HG03432 (cell line): ENCODE data around the gene RBCK1.
"Not testable (repeated sequence)": the region's sequence is repeated elsewhere in the genome, so short reads cannot be mapped to it uniquely, and the experiment has no call there.

Source experiments
- ATAC-seq: cut with Tn5 transposase; IDR thresholded peaks from one replicate; pipeline ENCODE4 v1.9.1; 2021; ENCODE audit warnings: mild to moderate bottlenecking, moderate library complexity; ENCODE audit not compliant: unreplicated experiment

Gene RBCK1

DNA sequence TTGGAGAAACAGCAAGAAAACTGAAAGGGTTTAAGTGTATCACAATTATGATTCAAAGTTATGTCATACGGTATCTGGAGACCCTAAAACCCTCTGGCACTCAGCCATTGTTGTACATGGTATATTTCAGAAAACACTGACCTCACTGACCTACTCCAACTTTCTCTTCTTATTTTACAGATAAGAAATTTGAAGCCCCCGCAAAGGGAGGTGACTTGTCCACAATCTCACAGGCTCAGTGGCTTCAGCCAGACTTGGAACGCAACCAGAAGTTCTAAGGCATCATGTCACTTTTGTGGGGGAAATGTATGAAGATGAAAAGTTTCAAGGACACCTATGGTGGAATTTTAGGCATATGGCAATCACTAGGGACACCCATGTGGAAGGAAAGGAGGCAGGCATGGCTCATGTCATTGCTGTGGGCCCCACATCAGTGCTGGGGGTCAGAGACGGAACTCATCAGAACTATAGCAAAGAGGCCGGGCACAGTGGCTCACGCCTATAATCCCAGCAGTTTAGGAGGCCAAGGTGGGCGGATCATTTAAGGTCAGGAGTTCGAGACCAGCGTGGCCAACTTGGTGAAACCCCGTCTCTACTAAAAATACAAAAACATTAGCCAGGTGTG, 32.7 kb upstream of the RBCK1 start:
- no peak for ATAC-seq

DNA sequence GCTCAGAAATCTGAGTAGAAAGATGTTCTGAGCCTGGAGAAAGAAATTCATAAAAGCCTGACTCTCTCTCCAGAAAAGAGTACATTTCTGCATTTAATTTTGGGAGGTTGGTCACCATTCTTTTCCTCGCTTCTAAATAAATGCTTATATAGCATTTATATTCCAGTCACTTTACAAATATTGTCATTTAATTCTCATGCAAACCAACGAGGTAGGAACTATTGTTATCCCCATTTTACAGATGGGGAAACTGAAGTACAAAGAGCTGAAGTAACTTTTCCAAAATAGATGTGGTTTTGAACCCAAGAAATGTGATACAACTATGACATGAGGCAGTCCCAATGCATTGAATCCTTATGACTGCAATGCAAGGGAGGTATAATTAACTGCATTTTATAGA, 32.0 kb upstream of the RBCK1 start:
- no peak for ATAC-seq

DNA sequence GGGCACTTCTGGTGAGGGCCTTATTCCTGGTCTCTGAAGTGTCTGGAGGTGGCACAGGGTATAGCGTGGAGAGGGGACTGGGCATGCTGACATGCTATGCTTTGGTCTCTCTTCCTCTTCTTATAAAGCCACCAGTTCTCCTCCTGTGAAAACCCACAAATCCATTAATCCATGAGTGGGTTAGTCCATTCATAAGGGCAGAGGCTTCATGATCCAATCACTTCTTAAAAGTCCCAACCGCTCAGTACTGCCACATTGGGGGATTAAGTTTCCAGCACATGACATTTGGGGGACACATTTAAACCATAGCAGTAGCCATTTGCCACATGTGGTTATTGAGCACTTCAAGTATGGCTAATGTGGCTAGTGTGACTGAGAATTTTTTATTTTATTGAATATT, 31.3 kb upstream of the RBCK1 start:
- no peak for ATAC-seq

DNA sequence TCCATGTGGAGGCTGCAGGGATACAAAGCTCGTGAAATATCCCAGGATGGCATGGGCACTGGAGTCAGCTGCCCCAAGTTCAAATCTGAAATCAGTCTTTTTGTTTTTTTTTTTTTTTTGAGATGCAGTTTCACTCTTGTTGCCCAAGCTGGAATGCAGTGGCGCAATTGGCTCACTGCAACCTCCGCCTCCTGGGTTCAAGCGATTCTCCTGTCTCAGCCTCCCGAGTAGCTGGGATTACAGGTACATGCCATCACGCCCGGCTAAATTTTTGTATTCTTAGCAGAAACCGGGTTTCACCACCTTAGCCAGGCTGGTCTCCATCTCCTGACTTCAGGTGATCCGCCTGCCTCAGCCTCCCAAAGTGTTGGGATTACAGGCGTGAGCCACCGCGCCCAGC, 30.5 kb upstream of the RBCK1 start:
- ATAC-seq: not testable (repeated sequence)

DNA sequence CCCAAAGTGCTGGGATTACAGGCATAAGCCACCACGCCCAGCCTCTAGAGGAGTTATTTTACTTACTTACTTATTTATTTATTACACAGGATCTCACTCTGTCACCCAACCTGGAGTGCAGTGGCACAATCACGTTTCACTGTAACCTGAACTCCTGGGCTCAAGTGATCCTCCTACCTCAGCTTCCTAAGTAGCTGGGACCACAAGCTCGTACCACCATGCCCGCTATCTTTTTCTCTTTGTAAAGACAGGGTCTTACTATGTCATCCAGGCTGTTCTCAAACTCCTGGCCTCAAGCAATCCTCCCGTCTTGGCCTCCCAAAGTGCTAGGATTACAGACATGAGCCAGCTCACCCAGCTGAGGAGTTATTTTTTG, 29.1 kb upstream of the RBCK1 start:
- ATAC-seq: no peak

DNA sequence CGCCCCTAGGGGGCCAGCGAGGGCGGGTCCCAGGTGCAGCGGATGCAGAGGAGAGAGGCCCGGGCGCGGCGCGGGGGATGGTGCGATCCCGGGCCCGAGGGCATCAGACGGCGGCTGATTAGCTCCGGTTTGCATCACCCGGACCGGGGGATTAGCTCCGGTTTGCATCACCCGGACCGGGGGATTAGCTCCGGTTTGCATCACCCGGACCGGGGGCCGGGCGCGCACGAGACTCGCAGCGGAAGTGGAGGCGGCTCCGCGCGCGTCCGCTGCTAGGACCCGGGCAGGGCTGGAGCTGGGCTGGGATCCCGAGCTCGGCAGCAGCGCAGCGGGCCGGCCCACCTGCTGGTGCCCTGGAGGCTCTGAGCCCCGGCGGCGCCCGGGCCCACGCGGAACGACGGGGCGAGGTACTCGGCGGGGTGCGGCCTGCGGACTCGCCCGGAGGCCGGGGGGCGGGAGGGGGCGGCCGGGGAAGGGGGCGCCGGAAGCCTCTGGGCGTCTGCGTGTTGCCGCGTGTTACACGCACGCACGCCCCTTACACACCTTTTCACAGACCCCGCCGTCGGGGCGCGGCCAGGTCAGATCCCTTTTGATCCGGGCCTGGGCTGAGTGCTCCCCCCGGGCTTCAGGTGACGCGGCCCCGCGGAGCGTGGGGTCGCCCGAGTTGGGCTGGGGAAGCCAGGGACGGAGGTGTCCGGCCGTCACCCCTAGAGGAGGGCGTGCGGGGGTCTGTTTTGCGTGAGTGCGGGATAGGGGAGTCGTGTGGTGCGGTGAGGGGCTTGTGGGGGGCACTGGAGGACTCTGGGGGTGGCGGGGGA, 27.1 kb upstream of the RBCK1 start:
- ATAC-seq: peak; percentile 54

DNA sequence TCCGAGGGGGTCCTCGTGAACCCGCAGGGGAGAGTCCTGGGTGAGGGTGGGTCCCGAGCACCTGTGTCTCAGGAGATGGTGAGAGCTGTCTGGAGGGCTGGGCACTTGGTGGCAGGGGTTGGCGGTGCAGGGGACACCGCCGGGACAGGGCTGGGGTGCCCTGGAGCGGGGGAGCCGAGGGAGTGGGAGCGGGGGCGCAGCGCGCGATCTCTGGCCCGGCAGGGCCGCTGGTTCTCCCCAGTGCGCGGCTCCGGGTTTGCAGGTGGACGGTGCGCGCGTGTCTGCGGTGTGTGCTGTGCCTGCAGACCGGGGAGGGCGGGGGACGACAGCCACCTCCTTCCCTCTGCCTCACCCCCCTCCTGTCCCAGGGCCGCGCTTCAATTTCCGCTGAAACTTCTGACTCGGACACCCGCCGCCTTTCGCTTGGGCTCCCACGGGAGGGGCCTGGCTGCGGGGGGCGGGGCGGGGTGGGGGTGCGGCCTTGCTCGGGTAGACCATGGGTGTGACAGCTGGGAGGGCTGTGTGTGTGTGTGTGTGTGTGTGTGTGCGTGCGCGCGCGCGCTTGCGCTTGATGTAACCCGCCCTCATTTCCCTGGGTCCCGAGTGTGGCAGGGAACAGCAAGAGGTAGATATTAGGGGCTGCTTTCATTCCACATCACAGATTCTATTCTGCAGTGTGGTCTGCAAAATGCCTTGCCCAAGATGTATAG, 26.4 kb upstream of the RBCK1 start:
- peak; percentile 70 for ATAC-seq

DNA sequence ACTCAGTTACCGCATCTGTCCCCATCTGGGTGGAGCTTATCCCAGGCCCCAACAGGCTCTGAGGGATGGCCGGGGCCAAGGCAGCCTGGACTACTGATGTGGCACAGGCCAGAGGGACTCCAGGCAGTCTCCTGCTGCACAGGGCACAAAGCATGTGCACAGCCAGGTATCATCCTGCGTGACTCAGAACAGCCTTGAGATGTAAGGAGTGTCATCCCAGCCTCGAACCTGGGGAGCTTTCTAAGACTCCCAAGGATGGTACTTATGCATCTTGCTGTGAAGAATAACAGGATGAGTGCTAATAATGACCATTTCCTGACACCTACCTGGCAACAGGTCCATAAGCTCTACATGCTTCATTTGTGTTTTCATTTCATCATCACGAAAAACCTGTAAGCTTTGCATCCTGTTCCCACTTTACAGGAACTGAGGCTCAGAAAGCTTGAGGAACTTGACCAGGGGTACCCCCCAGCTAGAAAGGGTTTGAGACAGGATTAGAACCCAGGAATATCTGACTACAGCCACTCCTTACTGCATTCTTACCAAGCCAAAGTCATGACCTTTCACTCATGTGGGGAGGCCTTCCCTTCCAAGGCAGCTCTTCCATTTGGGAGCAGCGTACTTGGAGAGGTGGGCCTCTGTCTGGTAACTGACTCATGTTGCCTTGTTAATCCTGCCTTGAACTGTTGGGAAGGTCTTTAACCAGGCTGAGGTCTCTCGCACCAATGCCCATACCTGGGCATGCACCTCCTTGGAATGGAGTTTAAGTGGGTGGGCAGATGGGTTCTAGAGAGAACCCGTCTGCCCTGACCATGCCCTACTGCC, 25.6 kb upstream of the RBCK1 start:
- peak; percentile 9 for ATAC-seq

DNA sequence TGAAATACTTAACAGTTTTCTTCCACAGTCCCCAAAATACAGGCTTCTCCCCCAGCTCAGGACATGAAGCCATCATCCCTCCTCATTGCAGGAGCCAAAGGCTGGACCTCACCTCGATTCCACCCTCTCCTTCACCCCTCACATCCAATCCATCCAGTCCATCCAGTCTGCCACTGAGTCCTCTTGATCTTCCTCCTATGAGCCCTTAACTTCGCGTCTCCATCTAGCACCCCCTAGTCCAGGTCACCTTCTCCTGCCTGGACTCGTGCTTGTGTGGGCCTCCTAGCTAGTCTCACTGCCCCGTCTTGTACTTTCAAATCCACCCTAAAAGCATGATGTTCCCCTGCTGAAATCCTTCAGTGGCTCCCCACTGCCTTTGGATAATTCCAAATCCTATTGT, 24.2 kb upstream of the RBCK1 start:
- no peak for ATAC-seq

DNA sequence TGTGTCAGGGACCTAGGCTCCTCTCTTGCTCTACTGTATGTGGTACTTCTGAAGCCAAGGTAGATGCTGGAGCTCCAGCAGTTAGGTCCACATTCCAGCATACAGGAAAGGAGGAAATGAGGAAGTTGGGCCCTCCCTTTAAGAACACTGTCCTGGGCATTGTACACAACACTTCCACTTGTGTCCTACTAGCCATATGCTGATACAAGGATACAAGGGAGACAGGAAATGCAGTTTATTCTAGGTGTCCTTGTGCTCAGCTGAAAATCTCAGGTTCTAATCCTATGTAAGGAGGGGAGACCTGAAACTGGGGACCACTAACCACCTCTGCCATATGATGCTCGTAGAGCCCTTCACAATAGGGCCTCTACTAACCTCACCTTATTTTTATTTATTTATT, 23.4 kb upstream of the RBCK1 start:
- ATAC-seq: no peak

DNA sequence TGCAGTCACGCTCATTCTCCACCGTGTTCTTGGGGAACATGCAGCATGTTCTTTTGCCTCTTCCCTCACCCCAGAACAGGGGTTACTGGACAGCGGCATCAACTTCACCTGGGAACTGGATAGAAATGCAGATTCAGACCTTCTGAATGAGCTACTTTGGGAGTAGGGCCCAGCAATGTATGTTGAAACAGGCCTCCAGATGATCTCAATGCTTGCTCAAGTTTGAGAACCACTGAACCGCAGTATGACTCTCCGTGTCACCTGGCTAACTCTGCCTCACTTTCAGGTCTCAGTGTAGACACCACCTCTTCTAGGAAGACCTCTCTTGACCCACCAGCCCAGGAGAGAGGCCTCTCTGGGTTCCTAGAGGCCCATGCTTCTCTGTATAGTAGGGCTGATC, 22.7 kb upstream of the RBCK1 start:
- ATAC-seq: no peak

DNA sequence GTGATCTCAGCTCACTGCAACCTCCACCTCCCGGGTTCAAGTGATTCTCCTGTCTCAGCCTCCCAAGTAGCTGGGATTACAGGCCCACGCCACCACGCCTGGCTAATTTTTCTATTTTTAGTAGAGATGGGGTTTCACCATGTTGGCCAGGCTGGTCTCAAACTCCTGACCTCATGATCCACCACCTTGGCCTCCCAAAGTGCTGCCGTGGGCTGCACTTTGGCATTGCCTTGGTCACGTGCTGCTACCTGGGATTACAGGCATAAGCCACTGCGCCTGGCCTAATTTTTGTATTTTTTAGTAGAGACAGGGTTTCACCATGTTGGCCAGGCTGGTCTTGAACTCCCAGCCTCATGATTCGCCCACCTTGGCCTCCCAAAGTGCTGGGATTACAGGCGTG, 21.5 kb upstream of the RBCK1 start:
- not testable (repeated sequence) for ATAC-seq

DNA sequence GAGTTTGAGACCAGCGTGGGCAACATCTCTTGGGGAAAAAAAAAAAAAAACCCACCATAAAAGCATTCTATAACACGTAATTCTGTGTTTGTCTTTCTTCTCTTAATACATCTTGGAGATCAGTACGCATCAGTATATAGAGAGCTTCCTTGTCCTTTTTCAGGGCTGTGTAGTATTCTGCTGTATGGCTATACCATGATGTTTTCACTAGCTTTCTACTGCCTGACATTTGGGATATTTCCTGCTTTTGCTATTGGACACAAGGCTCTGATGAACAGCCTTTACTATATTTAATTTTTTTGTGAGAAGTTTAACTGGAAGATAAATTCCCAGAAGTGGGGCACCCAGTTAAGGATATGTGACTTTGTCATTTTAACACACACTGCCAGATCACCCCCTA, 20.6 kb upstream of the RBCK1 start:
- no peak for ATAC-seq

DNA sequence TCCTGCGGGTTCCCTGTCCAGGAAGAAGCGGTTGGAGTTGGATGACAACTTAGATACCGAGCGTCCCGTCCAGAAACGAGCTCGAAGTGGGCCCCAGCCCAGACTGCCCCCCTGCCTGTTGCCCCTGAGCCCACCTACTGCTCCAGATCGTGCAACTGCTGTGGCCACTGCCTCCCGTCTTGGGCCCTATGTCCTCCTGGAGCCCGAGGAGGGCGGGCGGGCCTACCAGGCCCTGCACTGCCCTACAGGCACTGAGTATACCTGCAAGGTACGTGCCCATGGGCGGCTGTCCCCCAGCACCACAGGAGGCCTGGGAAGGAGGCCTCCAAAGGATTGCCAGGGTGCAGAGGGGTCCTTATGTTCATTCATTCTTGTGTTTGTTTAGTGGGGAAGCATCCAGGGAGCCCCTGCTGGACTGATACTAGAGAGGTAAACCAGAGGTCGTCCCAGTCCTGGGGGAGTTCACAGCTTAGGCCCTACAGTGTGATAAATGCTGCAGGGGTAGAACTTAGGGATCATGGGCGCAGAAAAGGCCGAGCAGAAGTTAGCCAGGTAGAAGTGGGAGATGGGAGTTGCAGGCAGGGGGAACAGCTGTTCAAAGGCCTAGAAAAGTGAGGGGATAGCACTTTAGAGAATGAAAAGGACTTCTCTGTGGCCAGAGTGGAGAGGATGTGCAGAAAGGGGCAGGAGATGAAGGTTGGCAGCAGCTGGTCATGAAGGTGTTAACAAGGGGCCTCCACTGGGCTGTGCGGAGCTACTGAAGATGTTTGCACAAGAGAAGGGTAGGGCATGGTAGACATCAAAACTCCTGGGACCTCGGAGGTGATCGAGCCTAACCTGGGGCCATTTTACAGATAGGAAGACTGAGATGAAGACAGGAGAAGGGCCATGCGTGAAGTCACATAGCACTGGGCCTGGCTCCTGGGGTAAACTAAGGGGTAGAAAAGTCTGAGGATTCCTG, 19.8 kb upstream of the RBCK1 start:
- ATAC-seq: no peak

DNA sequence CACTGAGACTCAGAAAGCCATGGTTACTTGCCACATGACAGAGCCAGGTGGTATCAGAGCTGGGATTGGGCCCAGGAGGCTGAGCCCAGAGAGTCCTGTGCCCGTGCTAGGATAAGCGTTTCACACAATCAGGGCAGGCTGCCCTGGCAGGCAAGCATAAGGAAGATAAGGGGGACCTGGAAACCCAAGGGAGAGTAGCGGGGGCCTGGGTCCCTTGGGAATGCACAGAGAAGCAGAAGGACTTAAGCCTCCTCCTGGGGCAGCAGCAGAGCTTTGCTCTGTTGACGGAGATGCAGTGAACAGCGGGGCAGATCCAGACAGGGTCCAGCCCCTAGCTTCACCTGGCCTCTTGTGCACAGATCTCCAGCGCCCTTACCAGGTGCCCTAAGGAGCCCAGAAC, 18.9 kb upstream of the RBCK1 start:
- no peak for ATAC-seq

DNA sequence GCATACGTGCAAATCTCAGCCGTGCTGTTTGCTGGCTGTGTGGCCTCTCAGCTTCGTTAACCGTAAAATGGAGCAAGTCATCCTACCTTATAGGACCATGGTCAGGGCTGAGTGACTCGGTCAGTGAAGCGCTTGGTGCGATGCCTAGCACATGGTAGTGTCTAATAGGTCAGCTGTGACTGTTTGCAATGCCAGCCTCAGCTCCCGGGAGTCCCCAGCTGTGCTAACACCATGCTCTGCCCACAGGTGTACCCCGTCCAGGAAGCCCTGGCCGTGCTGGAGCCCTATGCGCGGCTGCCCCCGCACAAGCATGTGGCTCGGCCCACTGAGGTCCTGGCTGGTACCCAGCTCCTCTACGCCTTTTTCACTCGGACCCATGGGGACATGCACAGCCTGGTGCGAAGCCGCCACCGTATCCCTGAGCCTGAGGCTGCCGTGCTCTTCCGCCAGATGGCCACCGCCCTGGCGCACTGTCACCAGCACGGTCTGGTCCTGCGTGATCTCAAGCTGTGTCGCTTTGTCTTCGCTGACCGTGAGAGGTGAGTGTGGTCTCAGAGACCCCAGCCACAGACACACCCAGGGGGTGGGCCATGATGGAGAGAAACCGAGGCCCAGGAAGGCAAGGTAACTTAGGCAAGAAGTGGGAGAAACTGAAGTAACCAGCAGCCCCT, 16.9 kb upstream of the RBCK1 start:
- ATAC-seq: no peak

DNA sequence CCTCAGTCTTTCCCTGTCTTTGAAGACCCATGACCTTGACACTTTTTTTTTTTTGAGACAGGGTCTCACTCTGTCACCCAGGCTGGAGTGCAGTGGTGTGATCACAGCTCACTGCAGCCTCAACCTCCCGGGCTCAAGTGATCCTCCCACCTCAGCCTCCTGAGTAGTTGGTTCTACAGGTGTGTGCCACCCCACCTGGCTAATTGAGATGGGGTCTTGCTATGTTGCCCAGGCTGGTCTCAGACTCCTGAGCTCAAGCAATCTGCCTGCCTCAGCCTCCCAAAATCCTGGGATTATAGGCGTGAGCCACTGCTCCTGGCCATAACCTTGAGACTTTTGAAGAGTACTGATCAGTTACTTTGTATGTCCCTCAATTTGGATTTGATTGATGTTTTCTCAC, 14.8 kb upstream of the RBCK1 start:
- not testable (repeated sequence) for ATAC-seq

DNA sequence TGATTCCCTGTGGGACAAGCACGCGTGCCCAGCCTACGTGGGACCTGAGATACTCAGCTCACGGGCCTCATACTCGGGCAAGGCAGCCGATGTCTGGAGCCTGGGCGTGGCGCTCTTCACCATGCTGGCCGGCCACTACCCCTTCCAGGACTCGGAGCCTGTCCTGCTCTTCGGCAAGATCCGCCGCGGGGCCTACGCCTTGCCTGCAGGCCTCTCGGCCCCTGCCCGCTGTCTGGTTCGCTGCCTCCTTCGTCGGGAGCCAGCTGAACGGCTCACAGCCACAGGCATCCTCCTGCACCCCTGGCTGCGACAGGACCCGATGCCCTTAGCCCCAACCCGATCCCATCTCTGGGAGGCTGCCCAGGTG, 11.9 kb upstream of the RBCK1 start:
- no peak for ATAC-seq

DNA sequence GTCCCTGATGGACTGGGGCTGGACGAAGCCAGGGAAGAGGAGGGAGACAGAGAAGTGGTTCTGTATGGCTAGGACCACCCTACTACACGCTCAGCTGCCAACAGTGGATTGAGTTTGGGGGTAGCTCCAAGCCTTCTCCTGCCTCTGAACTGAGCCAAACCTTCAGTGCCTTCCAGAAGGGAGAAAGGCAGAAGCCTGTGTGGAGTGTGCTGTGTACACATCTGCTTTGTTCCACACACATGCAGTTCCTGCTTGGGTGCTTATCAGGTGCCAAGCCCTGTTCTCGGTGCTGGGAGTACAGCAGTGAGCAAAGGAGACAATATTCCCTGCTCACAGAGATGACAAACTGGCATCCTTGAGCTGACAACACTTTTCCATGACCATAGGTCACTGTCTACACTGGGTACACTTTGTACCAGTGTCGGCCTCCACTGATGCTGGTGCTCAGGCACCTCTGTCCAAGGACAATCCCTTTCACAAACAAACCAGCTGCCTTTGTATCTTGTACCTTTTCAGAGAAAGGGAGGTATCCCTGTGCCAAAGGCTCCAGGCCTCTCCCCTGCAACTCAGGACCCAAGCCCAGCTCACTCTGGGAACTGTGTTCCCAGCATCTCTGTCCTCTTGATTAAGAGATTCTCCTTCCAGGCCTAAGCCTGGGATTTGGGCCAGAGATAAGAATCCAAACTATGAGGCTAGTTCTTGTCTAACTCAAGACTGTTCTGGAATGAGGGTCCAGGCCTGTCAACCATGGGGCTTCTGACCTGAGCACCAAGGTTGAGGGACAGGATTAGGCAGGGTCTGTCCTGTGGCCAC, 11.3 kb upstream of the RBCK1 start:
- ATAC-seq: no peak
